ENCODE results near the gene CCNL2.
A peak's percentile ranks its signal among the peaks of the same experiment; 100 is the strongest.

Gene CCNL2

DNA sequence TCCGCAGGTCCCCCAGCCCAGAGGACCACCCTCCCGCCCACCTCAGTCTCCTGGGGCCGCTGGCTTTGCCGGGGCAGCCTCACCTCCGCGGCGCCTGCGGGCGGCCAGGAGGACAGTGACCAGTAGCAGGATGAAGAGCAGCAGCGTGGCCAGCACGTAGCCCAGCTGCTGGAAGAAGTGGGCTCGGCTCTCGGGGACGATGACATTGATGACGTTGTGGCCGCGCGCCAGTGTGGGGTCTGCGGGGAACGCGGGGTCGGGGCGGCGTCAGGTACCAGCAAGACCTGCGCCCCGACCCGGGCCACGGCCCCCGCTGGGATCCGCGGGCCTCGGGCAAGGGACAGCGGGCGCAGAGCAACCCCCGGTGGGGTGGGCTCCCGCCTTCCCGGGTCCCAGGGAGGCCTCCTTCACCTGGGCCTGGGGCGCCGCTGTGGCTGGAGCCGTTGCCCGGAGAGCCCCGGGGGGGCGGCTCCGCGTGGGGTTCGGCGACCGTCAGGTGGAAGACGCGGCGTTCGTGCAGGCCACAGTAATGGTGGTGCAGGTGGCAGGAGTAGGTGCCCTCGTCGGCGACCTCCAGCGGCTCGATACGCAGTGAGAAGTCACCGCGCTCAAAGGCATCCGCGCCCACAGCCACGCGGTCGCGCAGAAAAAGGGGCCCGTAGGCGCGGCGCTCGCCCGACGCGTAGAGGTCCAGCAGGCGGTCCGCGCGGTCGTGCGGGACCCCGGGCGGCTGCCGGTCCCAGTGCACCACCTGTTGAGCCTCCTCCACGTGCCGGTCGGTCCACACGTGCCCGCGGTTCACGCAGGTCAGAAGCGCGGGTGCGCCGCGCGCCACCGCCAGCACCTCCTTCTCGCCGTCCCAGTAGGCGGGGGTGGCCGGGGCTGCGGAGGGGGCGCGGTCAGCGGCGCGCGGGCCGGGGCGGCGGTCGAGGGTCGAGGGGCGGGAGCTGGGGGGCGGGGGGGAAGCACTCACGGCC, 44.6 kb downstream of the CCNL2 start:
- no peak for DNase-seq

DNA sequence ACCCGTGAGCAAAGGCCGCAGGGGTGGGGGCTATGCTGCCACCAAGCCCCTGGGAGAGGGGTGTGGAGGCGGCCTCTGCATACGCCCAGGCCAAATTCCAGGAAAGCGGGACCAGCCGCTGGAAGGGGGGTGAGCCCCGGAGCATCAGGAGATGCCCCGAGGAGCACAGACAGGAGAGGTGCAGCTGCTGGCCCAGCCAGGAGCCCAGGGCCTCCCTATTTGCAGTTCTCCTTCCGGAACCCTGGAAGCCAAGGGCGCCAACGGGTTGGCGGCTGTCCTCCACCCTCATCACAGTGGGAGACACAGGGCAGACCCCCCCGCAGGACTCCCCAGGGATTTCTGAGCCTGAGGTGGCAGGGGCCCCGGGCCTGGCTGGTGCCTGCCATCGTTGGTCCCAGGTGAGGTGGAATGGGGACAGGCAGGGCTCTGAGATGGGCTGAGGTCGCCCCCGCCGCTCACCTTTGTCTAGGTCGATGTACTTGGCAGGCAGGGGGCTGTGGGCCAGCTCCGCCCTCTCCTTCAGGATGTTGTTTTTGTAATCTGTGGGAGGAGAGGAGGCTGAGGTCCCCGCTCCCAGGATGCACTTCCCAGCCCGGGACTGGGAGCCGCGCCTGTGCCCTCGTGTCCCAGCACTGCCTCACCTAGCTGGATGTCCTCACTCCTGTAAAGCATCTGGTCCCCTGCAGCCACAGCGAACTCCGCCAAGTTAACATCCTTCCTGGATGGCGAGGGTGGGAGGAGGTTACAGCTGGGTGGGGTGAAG, 45.6 kb downstream of the CCNL2 start:
- DNase-seq: no peak

DNA sequence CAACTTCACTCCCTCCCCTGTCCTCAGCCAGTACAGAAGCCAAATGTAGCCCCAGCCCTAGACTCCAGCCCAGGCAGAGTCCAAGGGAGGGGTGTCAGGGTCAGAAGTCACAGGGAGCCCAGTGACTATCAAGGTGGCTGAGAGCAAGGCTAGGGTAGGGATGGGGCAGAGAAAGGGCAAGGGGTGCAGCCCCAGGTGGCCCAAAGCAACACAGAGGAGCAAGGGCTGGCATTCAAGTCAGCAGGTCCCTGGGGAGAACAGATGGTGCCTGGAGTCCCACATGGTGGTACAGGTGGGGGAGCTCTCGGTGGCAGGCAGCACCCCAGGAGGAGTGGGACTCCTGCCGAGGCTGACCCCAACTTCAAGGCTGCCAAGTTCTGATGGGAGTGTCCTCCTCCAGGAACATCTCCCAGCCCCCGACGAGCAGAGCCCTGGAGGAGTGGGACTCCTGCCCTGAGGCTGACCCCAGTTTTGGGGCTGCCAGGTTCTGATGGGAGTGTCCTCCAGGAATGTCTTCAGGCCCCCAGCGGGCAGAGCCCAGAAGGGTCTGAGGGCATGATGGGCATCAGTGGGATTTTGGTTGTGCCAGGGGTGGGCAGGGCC, 46.2 kb downstream of the CCNL2 start:
- DNase-seq: no peak

DNA sequence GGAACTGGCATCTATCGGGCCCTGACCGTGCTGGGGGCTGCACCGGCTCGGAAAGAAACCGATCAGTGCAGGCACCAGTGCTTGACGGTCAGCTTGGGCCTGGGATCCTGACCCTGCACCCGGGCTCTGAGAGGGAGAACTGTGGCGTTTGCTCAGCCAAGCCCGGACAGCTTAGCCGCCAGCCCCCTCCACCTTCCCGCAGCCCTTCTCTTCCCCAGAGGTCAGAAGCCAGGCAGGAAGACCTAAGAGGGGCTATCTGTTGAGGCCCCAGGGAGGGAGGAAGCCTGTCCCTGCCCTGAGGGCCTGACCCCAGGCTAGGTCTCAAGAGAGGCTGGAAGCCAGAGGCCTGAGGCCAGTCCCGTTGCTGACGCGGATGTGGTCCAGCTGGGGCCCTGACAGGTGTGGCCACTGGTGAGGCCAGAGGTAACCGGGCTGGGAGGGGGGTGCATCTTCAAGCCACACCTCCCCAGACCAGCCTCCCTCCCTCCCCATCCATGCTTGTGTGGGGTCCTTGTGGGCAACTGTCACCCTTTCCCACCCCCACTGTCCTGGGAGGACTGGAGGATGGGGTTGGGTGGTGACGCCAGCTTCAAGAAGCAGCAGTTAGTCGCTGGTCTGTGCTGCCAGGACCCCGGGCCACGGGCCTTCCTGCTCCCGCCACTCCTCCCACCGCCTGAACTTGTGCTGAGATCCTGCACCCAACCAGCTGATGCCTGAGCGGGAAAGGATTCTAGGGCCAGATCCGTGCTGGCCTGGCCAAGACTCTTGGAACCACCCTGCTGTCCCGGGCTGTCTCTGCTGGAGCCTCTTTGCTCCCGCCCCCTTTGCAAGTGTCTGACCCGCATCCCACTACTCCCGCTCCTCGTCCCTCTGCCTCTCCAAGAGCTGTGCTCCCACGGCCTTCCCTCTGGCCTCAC, 47.4 kb downstream of the CCNL2 start:
- no peak for DNase-seq

DNA sequence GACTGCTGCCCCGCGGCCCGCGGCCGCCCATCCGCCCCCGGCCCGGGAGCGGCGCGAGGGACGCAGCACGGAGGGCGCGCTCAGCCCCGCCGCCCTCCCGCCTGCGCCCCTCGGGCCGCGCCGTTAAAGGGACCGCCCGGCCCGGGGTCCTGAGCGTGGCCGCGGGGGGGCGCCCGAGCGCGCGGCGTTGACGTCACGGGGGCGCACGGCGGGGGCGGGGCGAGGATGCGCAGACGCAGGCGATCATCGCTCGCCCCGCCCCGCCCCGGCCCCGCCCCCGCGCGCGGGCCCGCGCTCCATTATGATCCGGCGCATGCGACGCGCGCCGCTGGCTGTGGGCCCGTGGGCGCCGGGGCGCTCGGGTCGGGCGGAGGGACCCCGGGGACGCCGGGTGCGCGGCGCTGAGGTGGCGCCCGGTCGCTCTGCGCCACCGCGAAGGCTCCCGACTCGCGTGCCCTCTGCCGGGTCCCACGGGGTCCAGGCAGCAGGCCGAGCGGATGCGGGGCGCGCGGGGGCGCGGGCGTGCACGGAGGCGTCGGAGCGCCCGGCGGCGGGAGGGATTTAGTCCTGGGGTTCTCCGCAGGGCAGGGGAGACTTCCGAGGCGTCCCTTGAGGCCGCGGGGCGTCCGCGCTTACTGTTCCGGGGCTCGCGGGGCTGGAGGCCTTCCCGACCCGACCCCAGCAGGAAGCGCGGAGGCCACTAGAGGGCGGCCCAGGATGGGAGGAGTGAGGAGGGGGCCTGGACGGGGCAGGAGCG, 49.7 kb downstream of the CCNL2 start, which contains the start of gene DVL1:
TSS of gene DVL1 (minus strand) at position 163 of the 757 bp plus-strand sequence. CDS start 353 bp downstream, outside the sequence.
- peak; percentile 5 to 14 for DNase-seq

DNA sequence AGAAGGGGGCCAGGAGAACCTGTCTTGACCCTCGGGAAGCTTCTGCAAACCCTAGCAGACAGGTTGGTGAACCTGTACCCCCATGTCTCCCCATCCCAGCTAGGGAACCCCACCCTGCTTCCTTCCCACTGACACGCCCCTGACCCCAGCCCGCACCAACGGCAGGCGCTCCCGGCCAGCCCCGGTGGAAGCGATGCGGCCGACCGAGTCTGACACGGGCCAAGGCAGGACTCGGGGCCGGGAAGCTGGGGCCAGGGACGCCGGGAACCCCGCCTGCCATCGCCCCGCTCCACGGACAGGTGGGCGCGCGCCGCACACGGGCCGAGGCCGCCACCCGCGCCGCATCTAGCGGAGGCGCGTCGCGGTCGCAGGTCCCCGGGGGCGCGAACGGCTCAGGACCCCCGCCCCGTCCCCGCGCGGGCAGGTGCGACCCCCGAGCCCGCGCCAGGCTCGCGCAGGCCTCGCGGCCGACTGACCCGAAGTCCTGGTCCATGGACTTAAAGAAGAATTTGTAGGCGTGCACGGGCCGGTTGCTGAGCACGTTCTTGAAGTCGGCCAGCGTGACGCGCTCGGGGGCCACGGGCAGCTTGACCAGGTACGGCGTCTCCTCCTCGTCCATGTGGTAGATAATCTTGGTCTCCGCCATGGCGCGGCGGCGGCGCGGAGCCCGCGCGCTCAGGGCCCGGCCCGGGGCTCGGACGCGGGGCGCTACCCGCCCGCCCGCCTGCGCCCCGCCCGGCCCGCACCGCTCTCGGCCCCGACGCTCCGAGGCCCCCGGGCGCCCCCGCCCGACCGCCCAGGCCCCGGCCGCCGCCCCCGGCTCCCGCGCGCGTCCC, 50.5 kb downstream of the CCNL2 start:
- no peak for DNase-seq

DNA sequence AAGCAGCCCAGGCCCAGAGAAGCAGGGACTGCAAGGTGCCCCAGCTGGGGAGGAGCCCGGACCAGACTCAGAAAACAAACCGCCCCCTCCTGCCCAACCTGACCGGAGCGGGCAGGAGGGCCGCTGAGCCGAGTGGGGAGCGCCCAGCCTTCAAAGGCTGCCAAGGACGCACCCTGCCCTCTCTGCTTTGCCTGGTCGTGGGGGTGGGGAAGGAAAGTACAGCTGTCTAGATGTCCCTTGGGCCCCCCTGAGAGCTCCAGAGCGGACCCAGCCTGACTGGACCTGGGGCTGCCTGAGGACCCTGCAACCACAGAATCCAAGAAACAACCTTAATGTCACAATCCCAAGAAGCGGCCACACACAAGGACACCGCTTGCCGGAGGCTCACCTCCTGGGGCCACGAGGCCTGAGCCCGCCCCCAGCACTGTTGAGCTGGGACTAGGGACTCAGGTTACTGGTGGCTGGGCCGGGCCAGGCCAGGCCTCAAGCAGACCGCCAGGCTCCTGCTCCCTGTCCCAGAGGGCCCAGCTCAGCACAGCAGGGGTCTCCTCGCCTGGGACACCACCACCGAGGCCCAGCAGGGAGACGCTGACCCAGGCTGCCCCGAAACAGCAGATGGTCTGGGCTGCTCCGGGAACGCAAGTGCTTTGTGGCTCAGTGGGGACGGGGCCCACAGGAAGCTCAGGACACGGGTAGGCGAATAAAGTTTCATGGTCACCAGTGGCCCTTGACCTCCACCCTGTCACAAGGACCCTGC, 51.3 kb downstream of the CCNL2 start:
- DNase-seq: no peak

DNA sequence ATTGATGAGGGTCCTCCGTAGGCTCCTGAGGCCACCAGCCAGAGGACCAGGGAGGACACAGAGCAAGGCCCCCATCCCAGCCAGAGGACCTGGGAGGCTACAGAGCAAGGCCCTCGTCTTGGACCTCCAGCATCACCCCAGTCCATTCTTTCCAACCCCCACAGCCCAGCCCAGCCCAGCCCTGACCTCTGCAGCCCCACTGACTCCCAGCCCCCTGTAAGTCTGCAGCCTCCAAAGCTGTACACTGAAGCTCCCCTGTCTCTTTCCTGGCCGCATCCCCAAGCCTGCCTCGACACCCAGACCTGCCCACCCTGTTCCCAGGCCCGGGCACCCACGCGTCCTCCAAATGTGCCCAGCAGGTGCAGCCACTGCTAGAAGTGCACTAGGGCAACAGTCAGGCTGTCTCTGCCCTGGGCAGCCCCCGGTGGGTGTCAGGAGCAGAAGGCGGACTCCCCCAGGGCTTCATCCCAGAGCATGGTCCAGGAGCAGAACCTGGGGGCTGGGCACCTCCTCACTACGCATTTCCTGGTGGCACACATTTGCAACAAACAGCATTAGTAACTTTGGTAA, 52.0 kb downstream of the CCNL2 start:
- no peak for DNase-seq

DNA sequence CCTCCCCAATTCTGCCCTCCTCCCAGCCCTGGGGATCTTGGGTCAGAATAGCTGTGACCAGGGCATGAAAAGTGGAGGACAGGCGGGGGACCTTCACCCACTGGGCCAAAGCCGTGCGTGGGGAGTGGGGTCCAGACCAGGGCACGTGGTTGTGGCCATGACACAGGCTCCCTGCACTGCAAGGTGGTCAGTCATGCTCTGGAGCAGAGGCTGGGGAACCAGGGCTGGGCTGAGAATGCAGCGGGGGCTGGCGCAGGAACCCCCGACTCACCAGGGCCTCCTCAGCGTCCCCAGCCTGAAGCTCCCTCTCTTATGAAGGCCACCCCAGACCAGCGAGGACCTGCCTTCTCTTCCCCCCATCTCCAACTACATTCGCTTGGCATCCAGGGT, 52.6 kb downstream of the CCNL2 start:
- DNase-seq: no peak

DNA sequence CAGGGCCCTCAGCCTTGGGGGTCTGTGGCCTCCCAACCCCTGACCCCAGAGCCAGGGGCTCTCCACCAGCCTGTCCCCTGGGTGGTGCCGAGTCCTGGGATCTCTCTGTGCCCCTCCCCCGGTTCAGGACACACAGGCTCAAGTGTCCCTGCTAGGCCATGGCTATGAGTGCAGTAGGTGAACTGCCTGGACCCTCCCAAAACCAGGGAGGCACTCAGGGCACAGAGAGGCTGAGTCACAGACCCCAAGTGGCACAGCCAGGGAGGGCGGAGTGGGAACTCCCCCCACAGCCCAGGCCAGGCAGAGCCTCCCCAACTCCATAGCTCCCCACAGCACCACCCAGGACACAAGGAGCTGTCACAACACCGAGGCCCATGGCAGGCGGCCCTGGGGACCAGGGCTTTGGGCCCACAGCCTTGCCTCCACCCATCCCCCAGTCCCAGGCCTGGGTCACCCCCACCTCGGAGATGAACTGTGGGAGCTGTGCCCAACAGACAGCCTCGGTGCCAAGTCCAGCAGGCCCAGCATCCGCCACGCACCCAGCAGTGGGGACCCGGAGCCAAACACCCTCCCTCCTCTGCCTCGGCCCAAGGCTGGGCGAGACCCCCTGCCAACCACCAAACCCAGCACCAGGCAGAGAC, 53.2 kb downstream of the CCNL2 start:
- no peak for DNase-seq

DNA sequence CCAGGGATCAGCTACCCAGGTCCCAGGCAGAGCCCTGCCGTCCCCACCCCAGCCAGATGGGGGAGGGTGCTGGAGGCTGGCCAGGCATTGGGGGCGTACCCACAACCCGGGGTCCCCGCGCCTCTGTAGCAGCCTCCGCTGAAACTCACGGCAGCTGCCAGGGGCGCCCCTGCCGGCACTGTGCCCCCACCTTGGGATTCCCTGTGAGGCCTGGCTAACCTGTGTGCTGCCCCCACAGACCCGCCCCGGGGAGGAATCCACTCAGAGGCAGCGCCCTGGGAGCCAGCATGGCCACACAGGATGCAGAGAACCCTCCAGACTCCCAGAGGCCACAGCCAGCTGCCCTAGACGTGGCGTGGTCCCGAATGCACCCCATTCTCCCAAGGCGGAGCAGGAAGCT, 53.8 kb downstream of the CCNL2 start:
- no peak for DNase-seq

DNA sequence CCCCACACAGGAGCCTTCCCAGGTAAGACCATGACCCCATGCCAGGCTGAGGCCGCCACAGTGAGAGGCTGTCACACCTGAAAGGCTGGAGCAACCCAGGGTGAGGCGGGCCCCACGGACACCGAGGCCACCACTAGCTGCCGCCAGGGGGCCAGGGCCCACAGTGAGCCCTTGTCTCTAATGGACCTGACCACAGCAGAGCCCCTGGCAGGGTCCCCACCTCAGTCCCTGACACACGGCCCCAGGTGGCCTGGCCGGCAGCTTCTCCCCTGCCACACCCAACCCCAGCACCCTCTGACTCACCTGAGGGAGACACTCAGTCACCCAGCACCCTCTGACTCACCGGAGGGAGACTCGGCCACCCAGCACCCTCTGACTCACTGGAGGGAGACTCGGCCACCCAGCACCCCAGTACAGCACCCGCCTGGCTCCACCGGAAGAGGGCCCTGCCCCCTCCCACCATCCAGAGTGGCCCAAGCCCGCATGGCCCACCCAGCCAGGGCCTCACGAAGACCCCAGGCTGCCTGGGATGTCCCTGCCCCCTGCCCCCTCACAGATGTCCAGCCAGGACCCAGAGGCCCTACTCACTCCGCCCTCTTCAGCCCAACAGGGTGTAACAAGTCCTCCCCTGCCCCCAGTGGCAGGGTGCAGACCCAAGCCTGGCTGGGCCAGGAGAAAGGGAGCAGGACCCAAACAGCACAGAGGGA, 54.3 kb downstream of the CCNL2 start:
- DNase-seq: no peak

DNA sequence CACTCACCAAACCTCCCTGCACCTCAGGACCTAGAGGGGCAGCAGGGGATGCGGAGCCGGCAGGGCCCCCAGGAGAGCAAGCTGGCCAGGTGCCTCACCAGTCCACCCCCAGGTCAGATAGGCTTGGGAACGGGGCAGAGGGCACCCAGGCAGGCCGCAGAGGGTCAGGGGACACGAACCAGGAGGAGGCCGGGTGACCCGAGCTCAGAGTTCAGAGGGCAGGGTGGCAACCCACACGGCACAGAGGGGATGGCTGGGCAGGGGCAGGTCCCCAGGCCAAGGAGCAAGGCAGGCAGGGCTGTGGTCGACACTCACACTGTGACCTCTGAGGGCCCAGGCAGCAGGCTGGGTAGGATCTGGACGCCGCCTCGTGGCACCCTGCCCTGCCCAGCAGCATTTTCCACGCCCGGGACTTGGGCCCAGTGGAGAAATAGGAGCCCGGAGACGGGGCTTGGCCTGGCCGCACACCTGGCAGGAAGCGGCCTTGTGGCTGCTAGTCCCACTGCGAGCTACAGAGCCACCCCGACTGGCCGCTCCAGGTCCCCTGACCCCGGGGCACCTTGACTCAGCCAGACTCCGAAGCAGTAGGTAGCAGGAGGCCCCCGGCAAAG, 55.2 kb downstream of the CCNL2 start:
- DNase-seq: no peak

DNA sequence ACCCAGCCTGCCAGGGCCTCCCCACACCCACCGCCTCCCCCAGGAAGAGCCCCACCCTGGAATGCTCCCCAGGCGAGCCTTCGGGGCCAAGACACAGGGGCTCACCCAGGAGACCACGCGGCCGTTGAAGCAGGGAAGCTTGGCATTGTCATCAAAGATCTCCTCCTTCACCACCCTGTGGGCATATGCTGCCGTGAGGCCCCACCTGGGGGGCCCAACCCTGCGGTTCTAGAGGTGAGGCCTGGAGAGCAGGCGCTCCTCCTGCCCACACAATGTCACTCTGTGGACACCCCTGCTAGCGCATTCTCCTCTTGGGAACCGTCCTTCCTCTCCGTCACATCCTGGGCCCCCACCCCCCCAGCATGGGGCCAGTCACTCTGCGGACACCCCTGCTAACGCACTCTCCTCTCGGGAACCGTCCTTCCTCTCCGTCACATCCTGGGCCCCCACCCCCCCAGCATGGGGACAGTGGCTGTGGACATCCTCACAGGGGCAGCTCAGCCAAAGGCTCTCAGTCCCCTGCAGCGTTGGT, 56.5 kb downstream of the CCNL2 start:
- no peak for DNase-seq

DNA sequence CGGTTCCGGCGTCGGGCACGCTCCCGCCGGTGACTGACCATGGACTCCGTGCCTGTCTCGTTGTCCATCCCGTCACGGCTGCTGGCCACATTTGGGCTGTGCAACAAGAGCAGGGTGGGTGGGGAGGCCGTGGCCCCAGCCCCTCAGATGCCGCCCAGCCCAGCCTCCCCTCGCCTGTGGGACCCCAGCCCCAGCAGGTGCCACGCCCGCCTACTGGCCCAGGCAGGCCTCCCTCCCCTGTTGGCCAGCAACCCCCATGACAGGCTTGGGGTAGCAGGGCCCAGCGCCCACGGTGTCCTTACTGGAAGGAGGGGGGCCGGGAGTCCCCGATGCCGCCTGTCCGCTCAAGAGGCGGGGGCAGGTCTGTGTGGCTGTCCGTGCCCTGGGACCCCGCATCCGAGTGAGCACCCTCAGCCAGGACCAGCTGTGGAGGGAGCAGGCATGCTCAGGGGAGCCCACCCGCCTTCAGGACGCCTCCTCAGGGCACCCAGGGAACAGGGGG, 57.0 kb downstream of the CCNL2 start:
- no peak for DNase-seq

DNA sequence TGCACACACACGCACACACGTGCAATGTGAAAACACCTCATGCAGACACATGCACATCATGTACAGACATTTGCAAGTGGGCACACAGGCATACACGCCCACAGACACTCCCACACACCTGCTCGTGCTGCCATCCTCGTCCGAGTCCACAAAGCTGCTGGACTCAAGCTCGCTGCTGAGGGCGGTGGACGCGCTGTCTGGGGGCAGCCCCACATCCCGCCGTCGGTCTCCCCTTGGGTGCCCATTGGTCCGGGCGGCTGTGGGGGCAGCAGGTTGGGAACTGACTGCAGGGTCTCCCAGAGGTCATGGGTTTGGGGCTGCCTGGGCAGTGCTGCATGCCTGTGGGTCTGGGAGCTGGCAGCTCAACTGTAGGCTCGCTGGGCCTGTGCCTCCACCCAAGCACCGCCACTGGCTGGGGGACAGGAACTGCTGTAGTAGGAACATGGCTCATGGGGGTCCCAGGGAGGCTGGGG, 57.5 kb downstream of the CCNL2 start:
- DNase-seq: no peak
